Activated CD4-positive, alpha-beta T cell treated with anti-CD3 and anti-CD28 coated beads for 1 hour (primary cell): ENCODE results near the gene MOV10L1.

Experiments
- DNase-seq: peaks from one replicate; pipeline ENCODE4 v3.0.0-alpha.2; 2020

MOV10L1 gene

GRCh38 chr22:50208430-50208938 is 118.7 kb downstream of the MOV10L1 start:
- no peak for DNase-seq

- DNase-seq = no peak
Observed at GRCh38 chr22:50208939-50209892, 119.4 kb downstream of the MOV10L1 start.

- DNase-seq = peak; percentile 60
Observed at GRCh38 chr22:50209893-50210292, 120.1 kb downstream of the MOV10L1 start.

- no peak for DNase-seq
Observed at GRCh38 chr22:50210378-50211139, 120.8 kb downstream of the MOV10L1 start.

GRCh38 chr22:50211147-50211546 is 121.3 kb downstream of the MOV10L1 start:
- DNase-seq = no peak
